ENCODE results near the gene SPNS3.

SPNS3 gene

GRCh38 chr17:4490637-4491061 lies 56.9 kb downstream of the SPNS3 start:
- no peak for DNase-seq

- DNase-seq = peak; percentile 15
These were observed 59.2 kb downstream of the SPNS3 start for GRCh38 chr17:4492721-4493561.

GRCh38 chr17:4497101-4497824 lies 63.5 kb downstream of the SPNS3 start:
- peak; percentile 8 for DNase-seq

- DNase-seq = peak; percentile 14
These were observed 65.0 kb downstream of the SPNS3 start, which contains the start of gene SPNS2 for GRCh38 chr17:4498461-4499397. SPNS2 (plus strand) TSS chr17:4498881; CDS start chr17:4499048, 167 bp downstream.

- DNase-seq = no peak
These were observed 65.9 kb downstream of the SPNS3 start for GRCh38 chr17:4499431-4500190.

- no peak for DNase-seq
These were observed 66.4 kb downstream of the SPNS3 start for GRCh38 chr17:4500191-4500571.

- no peak for DNase-seq
These were observed 67.7 kb downstream of the SPNS3 start for GRCh38 chr17:4501295-4501949.

- DNase-seq = no peak
These were observed 68.9 kb downstream of the SPNS3 start for GRCh38 chr17:4502466-4503154.

GRCh38 chr17:4503283-4504025 lies 69.7 kb downstream of the SPNS3 start:
- no peak for DNase-seq

GRCh38 chr17:4504188-4504587 lies 70.4 kb downstream of the SPNS3 start:
- no peak for DNase-seq

GRCh38 chr17:4505187-4505586 lies 71.4 kb downstream of the SPNS3 start:
- DNase-seq = no peak

- no peak for DNase-seq
These were observed 72.6 kb downstream of the SPNS3 start for GRCh38 chr17:4506175-4506813.

GRCh38 chr17:4506892-4507291 lies 73.2 kb downstream of the SPNS3 start:
- no peak for DNase-seq

GRCh38 chr17:4507361-4508111 lies 73.8 kb downstream of the SPNS3 start:
- DNase-seq = no peak

GRCh38 chr17:4508207-4508606 lies 74.5 kb downstream of the SPNS3 start:
- no peak for DNase-seq

- no peak for DNase-seq
These were observed 75.7 kb downstream of the SPNS3 start for GRCh38 chr17:4509401-4509800.

- DNase-seq = no peak
These were observed 76.3 kb downstream of the SPNS3 start for GRCh38 chr17:4509923-4510617.

GRCh38 chr17:4510618-4510941 lies 76.8 kb downstream of the SPNS3 start:
- no peak for DNase-seq
